Psoas muscle (tissue), 8 donors: ENCODE results near the gene ICE2. TPM values are rescaled to one million over a fixed set of nuclear protein-coding genes. Genes with fewer than 3 reads are reported as not detected.

Experiments used
- ATAC-seq, 4 donors: fragments of 200-7000 bp; cut with Tn5 transposase; one replicate each; pipeline ENCODE4 v1.9.1; 2020; ENCODE audit warnings: moderate library complexity in 3 of 4, mild to moderate bottlenecking in 2 of 4
- DNase-seq, 2 donors: peaks; one replicate each; pipeline ENCODE4 v3.0.0-alpha.2; 2020
- H3K27ac ChIP-seq: fragments of 200-600 bp; one replicate; pipeline ENCODE4 v1.8.0; 2022
- H3K27me3 ChIP-seq, 3 donors: fragments of 200-600 bp in 1 of 3; one replicate each; pipeline versions ENCODE4 v1.6.1 to v1.8.0; 2013 to 2022; ENCODE audit warnings: low read length in 2 of 3, mild to moderate bottlenecking in 2 of 3, moderate library complexity in 1 of 3; ENCODE audit not compliant: insufficient read depth in 3 of 3
- H3K36me3 ChIP-seq, 2 donors: fragments of 200-600 bp in 1 of 2; one replicate each; pipeline versions ENCODE4 v1.6.1 to v1.8.0; 2013 to 2022; ENCODE audit warnings: low read depth in 1 of 2, mild to moderate bottlenecking in 1 of 2, moderate library complexity in 1 of 2; ENCODE audit not compliant: insufficient read depth in 1 of 2
- H3K4me1 ChIP-seq: fragments of 200-600 bp; one replicate; pipeline ENCODE4 v1.8.0; 2022
- H3K4me3 ChIP-seq: fragments of 200-600 bp; one replicate; pipeline ENCODE4 v1.8.0; 2022; ENCODE audit warnings: mild to moderate bottlenecking
- H3K9me3 ChIP-seq: fragments of 200-600 bp; one replicate; pipeline ENCODE4 v1.8.0; 2022
- CTCF ChIP-seq: fragments of 200-600 bp; IDR thresholded peaks from one replicate; pipeline ENCODE4 v1.8.0; 2022; ENCODE audit warnings: antibody characterized with exemption
- WGBS, 3 donors: extraction: QIAGEN DNeasy Blood & Tissue Kit; methylation state at CpG; one replicate each; pipeline versions ENCODE4 v1.1.6 to v1.1.7; 2013; 5-methylcytosine and 5-hydroxymethylcytosine counted together
- intact Hi-C, 2 donors: fragments of 100-400 bp; cut with DNase I; formaldehyde crosslinking; loops; one replicate each; pipeline versions ENCODE4 v1.11.0 to v1.14.2; 2022
- polyA plus RNA-seq, 3 donors: library from polyadenylated mRNA; stranded (reverse); fragments of 200-250 nt; gene quantifications; one replicate each; pipeline ENCODE4 v1.2.3, GENCODE V29; 2013
- total RNA-seq, 4 donors: library from RNA; stranded (reverse); fragmentation: NEBNext Ultra II Directional in 2 of 4; extraction: Animal tissue kit (Norgen Biotek cat#: 25700) in 2 of 4; gene quantifications; one replicate each; pipeline versions ENCODE4 v1.2.1 to v1.2.4, GENCODE V29; 2021 to 2023
- donor health status: healthy with polysubstance abuse.
- donor health status: DM: no; HTN: no; CAD: no; lungs with moderate emphysema.
- donor health status: Bipolar disorder and iron deficiency.
- donor health status: healthy.
- donor health status: DM: yes; HTN: yes; CAD: no.
- donor health status: DM: no; HTN: no; CAD: no.
- donor health status: DM: no; HTN: no; CAD: no.
- donor health status: DM: yes; HTN: yes; CAD: no.

Gene ICE2
- total and polyA plus RNA-seq, 7 donors = 5.2 to 25.9 (median 20.0) TPM

- H3K9me3 ChIP-seq = no peaks in the 10 kb centered on the region
- no peaks in the 10 kb centered on the region for H3K27me3 ChIP-seq
- no peak for TF ChIP-seq CTCF
- ATAC-seq (no peak), DNase-seq (no peak)
- H3K27ac ChIP-seq = no peak overlapping the region
- intact Hi-C loops = no loop called here
- 93 to 95% (median 94%) methylated on average over 4 of the region's 4 CpGs for WGBS, 3 donors
- no peaks in the 10 kb centered on the region for H3K4me1 ChIP-seq
- no peak overlapping the region for H3K4me3 ChIP-seq
- peaks cover 8 to 51% of the 10 kb centered on the region in 2 donors for H3K36me3 ChIP-seq
Measured at GRCh38 chr15:60493166-60493565, 14.2 kb upstream of the ICE2 start.

DNA sequence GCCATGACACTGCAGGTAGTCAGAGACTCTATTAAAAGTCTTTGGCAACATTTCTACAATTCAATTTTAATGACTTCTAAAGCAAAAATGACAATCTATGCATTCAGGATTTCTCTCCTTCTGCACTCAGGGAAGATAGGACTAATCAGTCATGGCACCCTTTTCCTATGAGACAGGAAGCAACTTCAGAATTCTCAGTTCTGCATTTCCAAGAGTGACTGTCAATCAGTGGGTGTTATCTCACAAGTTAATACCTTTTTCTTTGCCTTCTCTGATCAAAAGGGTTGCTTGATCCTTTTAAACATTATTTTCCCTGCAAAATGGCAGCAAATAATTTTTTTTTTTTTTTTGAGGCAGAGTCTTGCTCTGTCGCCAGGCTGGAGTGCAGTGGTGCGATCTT is 7.8 kb upstream of the ICE2 start:
- H3K27me3 ChIP-seq = no peaks in the 10 kb centered on the region
- TF ChIP-seq CTCF = no peak
- no peaks in the 10 kb centered on the region for H3K4me1 ChIP-seq
- H3K27ac ChIP-seq = no peak overlapping the region
- H3K36me3 ChIP-seq = peaks cover 0 to 10% of the 10 kb centered on the region in 2 donors
- ATAC-seq (no peak), DNase-seq (no peak)
- H3K4me3 ChIP-seq = no peak overlapping the region
- WGBS, 3 donors = 94 to 98% (median 96%) methylated on average over 2 of the region's 2 CpGs
- no peaks in the 10 kb centered on the region for H3K9me3 ChIP-seq
- intact Hi-C loops = no loop called here

DNA sequence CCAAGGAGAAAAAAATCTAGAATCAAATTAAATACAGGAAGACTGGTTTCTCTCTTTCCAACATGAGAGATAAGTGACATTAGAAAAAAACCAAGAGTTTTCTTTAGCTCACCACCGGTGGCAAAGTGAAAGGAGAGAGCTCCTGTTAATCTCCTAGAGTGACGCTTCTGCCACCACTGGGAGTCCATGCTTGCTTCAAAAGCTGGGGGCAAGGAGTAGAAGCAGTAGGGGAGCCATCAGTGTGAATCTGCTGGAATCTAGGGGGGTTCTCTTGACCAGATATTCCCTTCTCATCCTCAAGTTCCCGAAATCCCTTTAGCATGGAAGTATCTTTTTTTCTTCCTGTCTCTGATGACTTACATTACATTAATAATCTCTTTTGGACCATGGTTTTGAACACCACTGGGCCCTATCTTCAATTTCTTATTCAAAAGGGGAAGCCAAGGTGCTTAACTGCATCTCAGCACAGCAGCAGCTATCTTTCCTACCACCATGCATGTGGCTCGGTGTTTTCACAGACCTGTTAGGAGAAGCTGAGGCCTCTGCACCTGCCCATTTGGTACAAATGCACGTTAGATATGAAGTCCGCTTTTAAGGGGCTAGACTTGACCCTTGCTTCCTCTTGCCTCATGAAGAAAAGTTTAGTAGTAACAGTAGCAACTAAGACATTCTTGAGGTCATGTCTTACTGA is 6.6 kb upstream of the ICE2 start:
- intact Hi-C loops = no loop called here
- H3K4me3 ChIP-seq = no peak overlapping the region
- no peak for DNase-seq
- no peaks in the 10 kb centered on the region for H3K4me1 ChIP-seq
- no peaks in the 10 kb centered on the region for H3K9me3 ChIP-seq
- peaks cover 0 to 1% of the 10 kb centered on the region in 2 donors for H3K36me3 ChIP-seq
- TF ChIP-seq CTCF = no peak
- peak in 1 of 4 donors; percentile 30 for ATAC-seq
- 68 to 83% (median 71%) methylated on average over 6 of the region's 6 CpGs for WGBS, 3 donors
- H3K27me3 ChIP-seq = no peaks in the 10 kb centered on the region
- no peak overlapping the region for H3K27ac ChIP-seq

GRCh38 chr15:60483042-60483441 is 4.1 kb upstream of the ICE2 start:
- H3K27ac ChIP-seq = no peak overlapping the region
- H3K4me1 ChIP-seq = peaks cover 9% of the 10 kb centered on the region
- H3K27me3 ChIP-seq = no peaks in the 10 kb centered on the region
- ATAC-seq (no peak), DNase-seq (no peak)
- no peak overlapping the region for H3K4me3 ChIP-seq
- WGBS, 3 donors = 97 to 100% (median 99%) methylated on average over 3 of the region's 3 CpGs
- no peaks in the 10 kb centered on the region for H3K9me3 ChIP-seq
- no peak for TF ChIP-seq CTCF
- intact Hi-C loops = no loop called here
- no peaks in the 10 kb centered on the region for H3K36me3 ChIP-seq

DNA sequence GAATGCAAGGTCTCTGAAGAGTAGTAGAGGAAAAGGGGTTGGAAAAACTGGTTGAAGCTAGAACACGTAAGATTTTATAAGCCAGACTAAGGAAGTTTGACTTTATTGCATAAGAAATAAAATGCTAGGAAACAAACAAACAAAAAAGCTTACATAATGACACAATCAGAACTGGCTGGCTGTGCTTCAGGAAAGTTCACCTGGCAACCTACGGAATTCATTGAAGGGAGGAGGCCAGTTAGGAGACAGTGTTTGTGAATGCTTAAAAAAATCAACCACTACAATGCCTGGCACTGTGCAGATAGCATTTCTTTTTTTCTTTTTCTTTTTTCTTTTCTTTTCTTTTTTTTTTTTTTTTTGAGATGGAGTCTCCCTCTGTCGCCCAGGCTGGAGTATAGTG is 1.9 kb upstream of the ICE2 start:
- no peak overlapping the region for H3K27ac ChIP-seq
- no peaks in the 10 kb centered on the region for H3K27me3 ChIP-seq
- TF ChIP-seq CTCF = no peak
- DNase-seq (no peak), ATAC-seq (no peak)
- WGBS, 3 donors = 90 to 95% (median 94%) methylated on average over 3 of the region's 3 CpGs
- intact Hi-C loops = no loop called here
- peaks cover 31% of the 10 kb centered on the region for H3K4me1 ChIP-seq
- no peak overlapping the region for H3K4me3 ChIP-seq
- no peaks in the 10 kb centered on the region for H3K36me3 ChIP-seq
- no peaks in the 10 kb centered on the region for H3K9me3 ChIP-seq
